ENCODE results near the gene RBM24.

DNA sequence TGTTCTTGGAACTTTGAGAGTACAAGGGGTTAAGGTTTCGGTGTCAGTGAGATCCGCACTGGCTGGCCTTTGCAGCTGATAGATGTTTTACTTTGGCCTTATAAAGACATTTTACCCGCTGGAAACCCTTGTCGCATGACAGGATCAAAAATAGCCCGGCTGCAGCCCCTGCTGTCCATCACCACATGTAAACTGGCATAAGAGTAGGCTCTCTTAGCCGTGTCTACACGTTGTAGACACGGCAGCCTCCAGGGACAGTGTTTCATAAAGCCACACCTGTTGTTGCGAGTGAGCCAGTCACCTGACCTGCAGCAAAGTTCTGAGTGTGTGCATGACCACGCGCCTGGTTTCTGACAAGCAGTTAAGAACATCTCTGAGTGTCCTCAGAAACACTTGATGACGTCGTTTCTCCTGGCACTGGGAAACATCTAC, 8.5 kb downstream of the RBM24 start:
- no peak for TF ChIP-seq CTCF (conservative IDR thresholded peaks at IDR 0.05; ENCODE audit: low read length)
- TF ChIP-seq EZH2phosphoT487 (IDR thresholded peaks at IDR 0.05; ENCODE audit: borderline replicate concordance) = no peak

Measured in Loucy (cell line).